LNCAP (cell line): Measurements from ENCODE around the gene GTF2A1.

Experiments
- TF ChIP-seq, protein P1 (sequence below): fragments of 450-650 bp; IDR thresholded peaks from 2 replicates; pipeline ENCODE4 v1.5.1; 2017; ENCODE audit warnings: mild to moderate bottlenecking

GTF2A1 gene

DNA sequence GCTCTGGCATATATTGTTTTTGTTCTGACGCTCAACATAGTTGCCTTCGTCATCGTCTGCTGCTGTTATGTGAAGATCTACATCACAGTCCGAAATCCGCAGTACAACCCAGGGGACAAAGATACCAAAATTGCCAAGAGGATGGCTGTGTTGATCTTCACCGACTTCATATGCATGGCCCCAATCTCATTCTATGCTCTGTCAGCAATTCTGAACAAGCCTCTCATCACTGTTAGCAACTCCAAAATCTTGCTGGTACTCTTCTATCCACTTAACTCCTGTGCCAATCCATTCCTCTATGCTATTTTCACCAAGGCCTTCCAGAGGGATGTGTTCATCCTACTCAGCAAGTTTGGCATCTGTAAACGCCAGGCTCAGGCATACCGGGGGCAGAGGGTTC, 77.0 kb downstream of the GTF2A1 start:
- TF ChIP-seq, protein P1, sequence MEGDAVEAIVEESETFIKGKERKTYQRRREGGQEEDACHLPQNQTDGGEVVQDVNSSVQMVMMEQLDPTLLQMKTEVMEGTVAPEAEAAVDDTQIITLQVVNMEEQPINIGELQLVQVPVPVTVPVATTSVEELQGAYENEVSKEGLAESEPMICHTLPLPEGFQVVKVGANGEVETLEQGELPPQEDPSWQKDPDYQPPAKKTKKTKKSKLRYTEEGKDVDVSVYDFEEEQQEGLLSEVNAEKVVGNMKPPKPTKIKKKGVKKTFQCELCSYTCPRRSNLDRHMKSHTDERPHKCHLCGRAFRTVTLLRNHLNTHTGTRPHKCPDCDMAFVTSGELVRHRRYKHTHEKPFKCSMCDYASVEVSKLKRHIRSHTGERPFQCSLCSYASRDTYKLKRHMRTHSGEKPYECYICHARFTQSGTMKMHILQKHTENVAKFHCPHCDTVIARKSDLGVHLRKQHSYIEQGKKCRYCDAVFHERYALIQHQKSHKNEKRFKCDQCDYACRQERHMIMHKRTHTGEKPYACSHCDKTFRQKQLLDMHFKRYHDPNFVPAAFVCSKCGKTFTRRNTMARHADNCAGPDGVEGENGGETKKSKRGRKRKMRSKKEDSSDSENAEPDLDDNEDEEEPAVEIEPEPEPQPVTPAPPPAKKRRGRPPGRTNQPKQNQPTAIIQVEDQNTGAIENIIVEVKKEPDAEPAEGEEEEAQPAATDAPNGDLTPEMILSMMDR = no peak

- TF ChIP-seq, protein P1 = no peak
Observed at GRCh38 chr14:81141426-81141825, 79.3 kb downstream of the GTF2A1 start.

- TF ChIP-seq, protein P1 = no peak
Observed at GRCh38 chr14:81138429-81138828, 82.3 kb downstream of the GTF2A1 start.

DNA sequence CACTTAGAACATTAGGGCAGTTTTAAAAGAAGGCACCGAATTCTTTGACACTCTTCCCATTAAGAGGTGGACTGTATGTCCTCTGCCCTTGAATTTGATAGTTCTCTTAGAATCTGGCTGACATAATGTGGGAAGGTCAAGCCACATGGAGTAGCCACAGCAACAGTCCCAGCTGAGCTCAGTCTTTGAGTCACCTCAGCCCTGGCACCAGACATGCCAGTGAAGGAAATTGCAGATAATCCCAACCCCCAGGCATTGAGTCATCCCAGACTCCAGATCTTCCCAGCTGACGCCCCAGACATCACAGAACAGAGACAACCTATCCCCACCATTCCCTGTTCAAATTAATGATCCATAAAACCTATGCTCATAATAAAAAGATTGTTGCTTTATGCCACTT, 83.4 kb downstream of the GTF2A1 start:
- TF ChIP-seq, protein P1 = no peak

DNA sequence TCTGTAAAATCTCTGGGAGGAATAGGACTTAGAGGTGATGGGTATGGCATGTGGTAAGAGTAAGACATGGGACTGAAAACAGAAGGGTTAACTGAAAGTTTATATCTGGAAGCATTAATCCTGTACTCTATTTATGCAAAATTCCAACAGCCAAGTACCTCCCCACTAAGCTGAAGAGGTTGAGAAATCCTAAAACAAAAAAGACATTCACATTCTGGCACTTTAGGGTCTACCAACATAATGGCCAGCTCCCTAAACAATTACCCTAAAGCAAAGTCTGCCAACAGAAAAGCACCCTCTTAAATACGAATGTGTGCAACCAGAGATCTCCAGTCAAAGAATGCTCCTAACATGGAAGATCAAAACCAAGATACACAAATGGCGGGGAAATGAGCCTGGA, 87.4 kb downstream of the GTF2A1 start:
- TF ChIP-seq, protein P1 = no peak

GRCh38 chr14:81132468-81132867, 88.3 kb downstream of the GTF2A1 start:
- TF ChIP-seq, protein P1 = no peak

DNA sequence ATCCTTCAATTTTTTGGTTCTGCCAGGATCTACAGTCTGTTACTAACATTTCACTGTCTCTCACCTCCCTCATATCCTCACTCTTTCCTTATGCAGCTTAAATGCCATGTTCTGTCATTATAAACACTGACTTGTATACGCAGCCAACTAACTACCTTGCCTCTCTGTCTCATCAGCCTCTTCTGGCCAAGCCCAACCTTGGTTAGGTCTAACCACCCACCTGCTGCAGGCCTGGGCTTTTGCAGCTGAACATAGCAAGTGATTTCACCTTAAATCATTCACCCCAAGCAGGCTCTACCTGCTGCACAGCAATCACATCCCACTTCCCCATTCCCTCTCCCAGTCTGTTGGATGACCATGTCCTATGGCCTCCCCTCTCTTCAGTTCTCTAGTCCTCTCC, 91.5 kb downstream of the GTF2A1 start:
- TF ChIP-seq, protein P1 = no peak

GRCh38 chr14:81127785-81128184, 93.0 kb downstream of the GTF2A1 start:
- TF ChIP-seq, protein P1 = no peak
